ENCODE measurements around the gene CSNK2A3. TPM values are rescaled to one million over a fixed set of nuclear protein-coding genes. Genes with fewer than 3 reads are reported as not detected.

CSNK2A3 gene
- total RNA-seq, 5 donors from 2014 or later (not counting 1 experiment from before 2014, with no cell fraction given), result 0.32 to 0.93 TPM; not detected in 3

GRCh38 chr11:11396301-11397035 is 43.4 kb upstream of the CSNK2A3 start:
- DNase-seq, result no peak
- ATAC-seq (replicated peaks in 1 of 4), result no peak
- Histone ChIP-seq H3K27ac (ENCODE audit: low read length) (no peak overlapping the region), H3K4me3 (ENCODE audit: control insufficient read depth in 1 of 2, extremely low read depth in 1 of 2, low read length in 1 of 2) (no peak overlapping the region), H3K9me3 (no peaks in the 10 kb centered on the region), H3K4me1 (ENCODE audit: control insufficient read depth in 1 of 2, extremely low read depth in 1 of 2, insufficient read depth in 2 of 2, low read length in 2 of 2) (no peaks in the 10 kb centered on the region), H3K27me3 (replicated peaks in 1 of 2; ENCODE audit: control insufficient read depth in 2 of 2, extremely low read depth in 1 of 2, insufficient read depth in 2 of 2, low read length in 1 of 2) (peaks cover 0 to 9% of the 10 kb centered on the region in 2 experiments), H3K36me3 (ENCODE audit: control insufficient read depth in 2 of 2, extremely low read depth in 1 of 2, insufficient read depth in 1 of 2, low read length in 1 of 2) (no peaks in the 10 kb centered on the region)
- H3K36me3 Mint-ChIP-seq, result no peaks in the 10 kb centered on the region
- peaks cover 2 to 6% of the 10 kb centered on the region in 2 donors for H3K27me3 Mint-ChIP-seq
- no peak overlapping the region for H3K27ac Mint-ChIP-seq
- H3K9me3 Mint-ChIP-seq, result no peaks in the 10 kb centered on the region
- no peak overlapping the region for H3K4me3 Mint-ChIP-seq
- POLR2A ChIA-PET, result no interaction called here
- 74% methylated on average over 6 of the region's 11 CpGs for WGBS (ENCODE audit: insufficient coverage)
- H3K4me1 Mint-ChIP-seq, result no peaks in the 10 kb centered on the region
- CTCF ChIA-PET, result no interaction called here

- no peaks in the 10 kb centered on the region for H3K36me3 ChIP-seq (ENCODE audit: control insufficient read depth in 2 of 2, extremely low read depth in 1 of 2, insufficient read depth in 1 of 2, low read length in 1 of 2)
- 86% methylated on average over 1 of the region's 2 CpGs for WGBS (ENCODE audit: insufficient coverage)
Measured at GRCh38 chr11:11395126-11395525, 42.1 kb upstream of the CSNK2A3 start.

GRCh38 chr11:11394241-11394640 is 41.2 kb upstream of the CSNK2A3 start:
- no peaks in the 10 kb centered on the region for H3K36me3 ChIP-seq (ENCODE audit: control insufficient read depth in 2 of 2, extremely low read depth in 1 of 2, insufficient read depth in 1 of 2, low read length in 1 of 2)
- no peak overlapping the region for H3K4me3 ChIP-seq (ENCODE audit: control insufficient read depth in 1 of 2, extremely low read depth in 1 of 2, low read length in 1 of 2)
- H3K27ac ChIP-seq (ENCODE audit: low read length), result no peak overlapping the region
- ChIA-PET POLR2A (no interaction called here), CTCF (no interaction called here)
- H3K4me1 ChIP-seq (ENCODE audit: control insufficient read depth in 1 of 2, extremely low read depth in 1 of 2, insufficient read depth in 2 of 2, low read length in 2 of 2), result no peaks in the 10 kb centered on the region
- Mint-ChIP-seq H3K36me3 (no peaks in the 10 kb centered on the region), H3K9me3 (no peaks in the 10 kb centered on the region), H3K27me3 (peaks cover 2 to 6% of the 10 kb centered on the region in 2 donors), H3K4me3 (no peak overlapping the region), H3K4me1 (no peaks in the 10 kb centered on the region), H3K27ac (no peak overlapping the region)
- ATAC-seq (replicated peaks in 1 of 4), result no peak
- peaks cover 0 to 12% of the 10 kb centered on the region in 2 experiments for H3K27me3 ChIP-seq (replicated peaks in 1 of 2; ENCODE audit: control insufficient read depth in 2 of 2, extremely low read depth in 1 of 2, insufficient read depth in 2 of 2, low read length in 1 of 2)
- DNase-seq, result no peak
- H3K9me3 ChIP-seq, result no peaks in the 10 kb centered on the region

More at GRCh38 chr11:11395126-11395525, 42.1 kb upstream of the CSNK2A3 start:
- ATAC-seq (replicated peaks in 1 of 4), result no peak
- H3K27me3 Mint-ChIP-seq, result peaks cover 2 to 6% of the 10 kb centered on the region in 2 donors
- CTCF ChIA-PET, result no interaction called here
- DNase-seq, result no peak
- no peak overlapping the region for H3K27ac Mint-ChIP-seq
- Histone ChIP-seq H3K4me1 (ENCODE audit: control insufficient read depth in 1 of 2, extremely low read depth in 1 of 2, insufficient read depth in 2 of 2, low read length in 2 of 2) (no peaks in the 10 kb centered on the region), H3K9me3 (no peaks in the 10 kb centered on the region), H3K27ac (ENCODE audit: low read length) (no peak overlapping the region), H3K4me3 (ENCODE audit: control insufficient read depth in 1 of 2, extremely low read depth in 1 of 2, low read length in 1 of 2) (no peak overlapping the region), H3K27me3 (replicated peaks in 1 of 2; ENCODE audit: control insufficient read depth in 2 of 2, extremely low read depth in 1 of 2, insufficient read depth in 2 of 2, low read length in 1 of 2) (peaks cover 0 to 7% of the 10 kb centered on the region in 2 experiments)
- H3K9me3 Mint-ChIP-seq, result no peaks in the 10 kb centered on the region
- no peaks in the 10 kb centered on the region for H3K4me1 Mint-ChIP-seq
- H3K36me3 Mint-ChIP-seq, result no peaks in the 10 kb centered on the region
- POLR2A ChIA-PET, result no interaction called here
- no peak overlapping the region for H3K4me3 Mint-ChIP-seq

- POLR2A ChIA-PET, result no interaction called here
- no peak overlapping the region for H3K4me3 ChIP-seq (ENCODE audit: control insufficient read depth in 1 of 2, extremely low read depth in 1 of 2, low read length in 1 of 2)
- no peaks in the 10 kb centered on the region for H3K4me1 Mint-ChIP-seq
- H3K36me3 ChIP-seq (ENCODE audit: control insufficient read depth in 2 of 2, extremely low read depth in 1 of 2, insufficient read depth in 1 of 2, low read length in 1 of 2), result no peaks in the 10 kb centered on the region
- no peak overlapping the region for H3K27ac Mint-ChIP-seq
- CTCF ChIA-PET, result no interaction called here
- H3K27me3 Mint-ChIP-seq, result peaks cover 2 to 6% of the 10 kb centered on the region in 2 donors
- peaks cover 0 to 12% of the 10 kb centered on the region in 2 experiments for H3K27me3 ChIP-seq (replicated peaks in 1 of 2; ENCODE audit: control insufficient read depth in 2 of 2, extremely low read depth in 1 of 2, insufficient read depth in 2 of 2, low read length in 1 of 2)
- H3K36me3 Mint-ChIP-seq, result no peaks in the 10 kb centered on the region
- H3K4me3 Mint-ChIP-seq, result no peak overlapping the region
- 78% methylated on average over 5 of the region's 13 CpGs for WGBS (ENCODE audit: insufficient coverage)
- H3K9me3 ChIP-seq, result no peaks in the 10 kb centered on the region
- ATAC-seq (replicated peaks in 1 of 4), result no peak
- no peak overlapping the region for H3K27ac ChIP-seq (ENCODE audit: low read length)
- no peak for DNase-seq
- H3K9me3 Mint-ChIP-seq, result no peaks in the 10 kb centered on the region
- H3K4me1 ChIP-seq (ENCODE audit: control insufficient read depth in 1 of 2, extremely low read depth in 1 of 2, insufficient read depth in 2 of 2, low read length in 2 of 2), result no peaks in the 10 kb centered on the region
Measured at GRCh38 chr11:11391796-11392463, 38.9 kb upstream of the CSNK2A3 start.

GRCh38 chr11:11391169-11391568 is 38.1 kb upstream of the CSNK2A3 start:
- Mint-ChIP-seq H3K4me1 (no peaks in the 10 kb centered on the region), H3K27me3 (peaks cover 2% of the 10 kb centered on the region in 2 donors), H3K9me3 (no peaks in the 10 kb centered on the region), H3K27ac (no peak overlapping the region), H3K36me3 (no peaks in the 10 kb centered on the region), H3K4me3 (no peak overlapping the region)
- POLR2A ChIA-PET, result no interaction called here
- H3K27ac ChIP-seq (ENCODE audit: low read length), result no peak overlapping the region
- peaks cover 0 to 12% of the 10 kb centered on the region in 2 experiments for H3K27me3 ChIP-seq (replicated peaks in 1 of 2; ENCODE audit: control insufficient read depth in 2 of 2, extremely low read depth in 1 of 2, insufficient read depth in 2 of 2, low read length in 1 of 2)
- DNase-seq, result no peak
- no peak for ATAC-seq (replicated peaks in 1 of 4)
- H3K36me3 ChIP-seq (ENCODE audit: control insufficient read depth in 2 of 2, extremely low read depth in 1 of 2, insufficient read depth in 1 of 2, low read length in 1 of 2), result no peaks in the 10 kb centered on the region
- H3K9me3 ChIP-seq, result no peaks in the 10 kb centered on the region
- H3K4me1 ChIP-seq (ENCODE audit: control insufficient read depth in 1 of 2, extremely low read depth in 1 of 2, insufficient read depth in 2 of 2, low read length in 2 of 2), result no peaks in the 10 kb centered on the region
- H3K4me3 ChIP-seq (ENCODE audit: control insufficient read depth in 1 of 2, extremely low read depth in 1 of 2, low read length in 1 of 2), result no peak overlapping the region
- CTCF ChIA-PET, result no interaction called here

GRCh38 chr11:11390068-11390771 is 37.2 kb upstream of the CSNK2A3 start:
- no peak overlapping the region for H3K27ac Mint-ChIP-seq

More at GRCh38 chr11:11390068-11390771, 37.2 kb upstream of the CSNK2A3 start:
- Histone ChIP-seq H3K4me3 (ENCODE audit: control insufficient read depth in 1 of 2, extremely low read depth in 1 of 2, low read length in 1 of 2) (no peak overlapping the region), H3K36me3 (ENCODE audit: control insufficient read depth in 2 of 2, extremely low read depth in 1 of 2, insufficient read depth in 1 of 2, low read length in 1 of 2) (no peaks in the 10 kb centered on the region), H3K27me3 (replicated peaks in 1 of 2; ENCODE audit: control insufficient read depth in 2 of 2, extremely low read depth in 1 of 2, insufficient read depth in 2 of 2, low read length in 1 of 2) (peaks cover 0 to 12% of the 10 kb centered on the region in 2 experiments), H3K4me1 (ENCODE audit: control insufficient read depth in 1 of 2, extremely low read depth in 1 of 2, insufficient read depth in 2 of 2, low read length in 2 of 2) (no peaks in the 10 kb centered on the region), H3K9me3 (no peaks in the 10 kb centered on the region), H3K27ac (ENCODE audit: low read length) (no peak overlapping the region)
- DNase-seq (no peak), ATAC-seq (replicated peaks in 1 of 4) (no peak)
- no CpG with 5 or more reads among the region's 5 CpGs for WGBS (ENCODE audit: insufficient coverage)
- H3K36me3 Mint-ChIP-seq, result no peaks in the 10 kb centered on the region
- H3K27me3 Mint-ChIP-seq, result peaks cover 0 to 2% of the 10 kb centered on the region in 2 donors
- POLR2A ChIA-PET, result no interaction called here
- H3K4me3 Mint-ChIP-seq, result no peak overlapping the region
- no peaks in the 10 kb centered on the region for H3K9me3 Mint-ChIP-seq
- no peaks in the 10 kb centered on the region for H3K4me1 Mint-ChIP-seq
- CTCF ChIA-PET, result no interaction called here

All from T-cell (primary cell).